ENCODE data around the gene LPCAT1.

LPCAT1 gene

GRCh38 chr5:1468247-1468612 is 55.5 kb downstream of the LPCAT1 start:
- peak; percentile 37 for TF ChIP-seq CTCF (IDR thresholded peaks at IDR 0.05; ENCODE audit: insufficient read depth, low read depth, low read length, missing control alignments)
- H3K4me3 ChIP-seq (ENCODE audit: low read length): no peak overlapping the region
- no peak for DNase-seq (ENCODE audit: low read depth)

- DNase-seq (ENCODE audit: low read depth): no peak
- TF ChIP-seq CTCF (IDR thresholded peaks at IDR 0.05; ENCODE audit: insufficient read depth, low read depth, low read length, missing control alignments): no peak
Observed at GRCh38 chr5:1467341-1468246, 56.2 kb downstream of the LPCAT1 start.

GRCh38 chr5:1466631-1467265 is 57.0 kb downstream of the LPCAT1 start:
- DNase-seq (ENCODE audit: low read depth): no peak
- TF ChIP-seq CTCF (IDR thresholded peaks at IDR 0.05; ENCODE audit: insufficient read depth, low read depth, low read length, missing control alignments): no peak
- H3K4me3 ChIP-seq (ENCODE audit: low read length): no peak overlapping the region

More at GRCh38 chr5:1467341-1468246, 56.2 kb downstream of the LPCAT1 start:
- no peak overlapping the region for H3K4me3 ChIP-seq (ENCODE audit: low read length)

GRCh38 chr5:1465966-1466471 is 57.7 kb downstream of the LPCAT1 start:
- DNase-seq (ENCODE audit: low read depth): no peak
- no peak for TF ChIP-seq CTCF (IDR thresholded peaks at IDR 0.05; ENCODE audit: insufficient read depth, low read depth, low read length, missing control alignments)
- no peak overlapping the region for H3K4me3 ChIP-seq (ENCODE audit: low read length)

GRCh38 chr5:1465117-1465516 is 58.6 kb downstream of the LPCAT1 start:
- H3K4me3 ChIP-seq (ENCODE audit: low read length): no peak overlapping the region
- no peak for TF ChIP-seq CTCF (IDR thresholded peaks at IDR 0.05; ENCODE audit: insufficient read depth, low read depth, low read length, missing control alignments)
- DNase-seq (ENCODE audit: low read depth): no peak

- DNase-seq (ENCODE audit: low read depth): no peak
- no peak overlapping the region for H3K4me3 ChIP-seq (ENCODE audit: low read length)
- TF ChIP-seq CTCF (IDR thresholded peaks at IDR 0.05; ENCODE audit: insufficient read depth, low read depth, low read length, missing control alignments): no peak
Observed at GRCh38 chr5:1464511-1464910, 59.2 kb downstream of the LPCAT1 start.

Measured in epithelial cell of esophagus (primary cell).